Activated CD8-positive, alpha-beta T cell treated with anti-CD3 and anti-CD28 coated beads for 36 hours (primary cell): Measurements from ENCODE around the gene TM4SF18. TPM values are rescaled to one million over a fixed set of nuclear protein-coding genes. Genes with fewer than 3 reads are reported as not detected.

Source experiments
- ATAC-seq: fragments of 200-7000 bp; cut with Tn5 transposase; one replicate; pipeline ENCODE4 v1.10.0; 2021; ENCODE audit warnings: mild to moderate bottlenecking, moderate library complexity
- CTCF ChIA-PET: fragments of 350-600 bp; sonication (Branson Sonifier 250); formaldehyde crosslinking; loops from one replicate; lab custom pipeline; 2021; ENCODE audit warnings: antibody characterized with exemption; lab: Charles Lee
- POLR2A ChIA-PET: fragments of 350-600 bp; sonication (Branson Sonifier 250); formaldehyde crosslinking; loops from one replicate; lab custom pipeline; 2021; ENCODE audit warnings: antibody characterized with exemption; lab: Charles Lee
- DNase-seq: peaks from one replicate; pipeline ENCODE4 v3.0.0-alpha.2; 2020
- H3K27ac Mint-ChIP-seq: one replicate; pipeline ENCODE4 v1.8.0; 2021; ENCODE audit warnings: mild to moderate bottlenecking, mixed read lengths
- H3K27me3 Mint-ChIP-seq: one replicate; pipeline ENCODE4 v1.8.0; 2021; ENCODE audit warnings: mixed read lengths
- H3K36me3 Mint-ChIP-seq: one replicate; pipeline ENCODE4 v1.8.0; 2021; ENCODE audit warnings: low read depth, mixed read lengths
- H3K4me1 Mint-ChIP-seq: one replicate; pipeline ENCODE4 v1.8.0; 2021; ENCODE audit warnings: low read depth, mixed read lengths
- H3K4me3 Mint-ChIP-seq: one replicate; pipeline ENCODE4 v1.8.0; 2021; ENCODE audit warnings: mild to moderate bottlenecking, moderate library complexity, mixed read lengths
- H3K9me3 Mint-ChIP-seq: one replicate; pipeline ENCODE4 v1.8.0; 2021; ENCODE audit warnings: mixed read lengths
- intact Hi-C: fragments of 100-400 bp; cut with micrococcal nuclease; formaldehyde crosslinking; loops from one replicate; pipeline ENCODE4 v1.10.0; 2022
- total RNA-seq, 2 experiments: library from RNA; stranded (reverse); gene quantifications; one replicate each; pipeline ENCODE4 v1.2.3, GENCODE V29; 2021
- TF ChIP-seq, protein P1 (sequence below): fragments of 200-600 bp; IDR thresholded peaks from one replicate; pipeline ENCODE4 v1.8.0; 2022; ENCODE audit warnings: antibody characterized with exemption, mild to moderate bottlenecking

TM4SF18 gene
- total RNA-seq, 2 experiments from 2014 or later, result not detected

DNA sequence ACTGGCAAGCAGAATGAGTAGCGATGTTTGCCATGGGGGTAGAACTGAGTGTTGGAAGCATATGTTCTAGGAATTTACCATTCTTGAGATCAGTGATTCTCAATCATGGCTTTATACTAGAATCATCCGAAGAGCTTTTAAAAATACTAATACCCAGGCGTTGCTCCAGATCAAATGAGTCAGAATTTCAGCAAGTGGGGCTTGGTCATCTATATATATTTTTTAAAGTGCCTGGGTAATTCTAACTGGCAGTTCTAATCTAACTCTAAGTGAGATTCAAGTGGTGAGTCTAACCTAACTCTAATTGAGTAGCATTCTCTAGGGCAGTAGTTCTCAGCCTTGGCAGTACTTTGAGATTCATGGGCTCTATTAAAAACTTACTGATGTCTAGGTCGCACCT lies 23.2 kb upstream of the TM4SF18 start:
- no peak for ATAC-seq
- ChIA-PET POLR2A (no interaction called here), CTCF (no interaction called here)
- Mint-ChIP-seq H3K36me3 (no peaks in the 10 kb centered on the region), H3K4me1 (no peaks in the 10 kb centered on the region), H3K9me3 (no peaks in the 10 kb centered on the region), H3K27ac (no peak overlapping the region), H3K27me3 (peaks cover 5% of the 10 kb centered on the region), H3K4me3 (no peak overlapping the region)
- no peak for DNase-seq
- TF ChIP-seq, protein P1, sequence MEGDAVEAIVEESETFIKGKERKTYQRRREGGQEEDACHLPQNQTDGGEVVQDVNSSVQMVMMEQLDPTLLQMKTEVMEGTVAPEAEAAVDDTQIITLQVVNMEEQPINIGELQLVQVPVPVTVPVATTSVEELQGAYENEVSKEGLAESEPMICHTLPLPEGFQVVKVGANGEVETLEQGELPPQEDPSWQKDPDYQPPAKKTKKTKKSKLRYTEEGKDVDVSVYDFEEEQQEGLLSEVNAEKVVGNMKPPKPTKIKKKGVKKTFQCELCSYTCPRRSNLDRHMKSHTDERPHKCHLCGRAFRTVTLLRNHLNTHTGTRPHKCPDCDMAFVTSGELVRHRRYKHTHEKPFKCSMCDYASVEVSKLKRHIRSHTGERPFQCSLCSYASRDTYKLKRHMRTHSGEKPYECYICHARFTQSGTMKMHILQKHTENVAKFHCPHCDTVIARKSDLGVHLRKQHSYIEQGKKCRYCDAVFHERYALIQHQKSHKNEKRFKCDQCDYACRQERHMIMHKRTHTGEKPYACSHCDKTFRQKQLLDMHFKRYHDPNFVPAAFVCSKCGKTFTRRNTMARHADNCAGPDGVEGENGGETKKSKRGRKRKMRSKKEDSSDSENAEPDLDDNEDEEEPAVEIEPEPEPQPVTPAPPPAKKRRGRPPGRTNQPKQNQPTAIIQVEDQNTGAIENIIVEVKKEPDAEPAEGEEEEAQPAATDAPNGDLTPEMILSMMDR, result no peak
- intact Hi-C loops, result no loop called here

DNA sequence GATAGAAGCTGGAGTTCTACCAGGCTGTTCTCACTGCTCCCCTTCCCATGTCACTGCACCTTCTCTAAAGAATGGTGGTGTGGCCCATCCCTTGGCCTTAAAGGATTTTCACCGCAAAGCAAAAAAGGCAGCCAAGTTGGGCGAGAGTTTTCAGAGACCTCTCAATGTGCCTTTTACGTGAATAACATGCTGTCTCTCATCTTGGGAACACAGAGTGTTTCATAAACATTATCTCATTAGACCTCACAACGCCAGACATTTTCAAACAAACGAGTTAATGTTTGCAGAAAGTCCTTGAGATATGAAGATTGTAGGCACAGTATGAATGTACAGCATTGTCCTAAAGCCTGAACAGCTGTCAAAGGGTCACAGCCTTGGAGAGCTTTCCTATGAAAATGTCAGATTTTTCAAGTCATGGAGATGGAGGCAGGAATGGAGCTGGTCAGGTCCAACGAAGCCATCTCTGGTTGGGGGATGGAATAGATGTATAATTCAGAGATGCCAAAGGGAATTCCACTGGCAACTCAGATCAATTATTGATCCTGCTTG lies 22.7 kb upstream of the TM4SF18 start:
- ATAC-seq (no peak), DNase-seq (no peak)
- ChIA-PET CTCF (interaction anchor here (0.6 kb wide), 1 partner anchor 870 kb away, joined by 3 read pairs; no protein-coding TSS in a partner anchor), POLR2A (no interaction called here)
- TF ChIP-seq, protein P1, result no peak
- no peak overlapping the region for H3K4me3 Mint-ChIP-seq
- intact Hi-C loops, result no loop called here
- H3K4me1 Mint-ChIP-seq, result no peaks in the 10 kb centered on the region
- H3K27me3 Mint-ChIP-seq, result peaks cover 5% of the 10 kb centered on the region
- no peaks in the 10 kb centered on the region for H3K36me3 Mint-ChIP-seq
- H3K27ac Mint-ChIP-seq, result no peak overlapping the region
- no peaks in the 10 kb centered on the region for H3K9me3 Mint-ChIP-seq

DNA sequence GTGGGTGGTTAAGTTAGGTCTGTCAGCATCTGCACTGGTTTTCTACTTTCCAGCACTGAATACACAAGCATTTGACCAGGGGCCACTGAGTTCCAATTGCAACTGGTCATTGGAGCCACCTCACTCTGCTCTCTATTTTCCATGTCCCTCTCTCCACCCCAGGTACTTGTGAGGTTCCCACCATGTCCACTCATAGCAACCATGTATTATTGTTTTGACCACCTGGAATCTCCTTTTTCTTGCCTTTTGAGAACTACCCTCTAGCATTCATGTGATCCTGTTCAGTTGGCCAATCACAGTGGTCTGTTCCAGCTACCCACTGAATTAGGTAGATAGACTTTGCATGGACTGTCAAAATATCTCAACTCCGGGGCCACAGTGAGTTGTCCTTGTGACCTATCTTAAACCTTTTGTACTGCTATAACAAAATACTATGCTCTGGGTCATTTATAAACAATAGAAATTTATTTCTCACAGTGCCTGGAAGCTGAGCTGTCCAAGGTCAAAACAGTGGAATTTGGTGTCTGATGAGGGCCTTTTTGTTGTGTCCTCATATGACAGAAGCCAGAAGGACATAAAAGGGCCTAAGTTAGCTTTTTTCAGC lies 20.2 kb upstream of the TM4SF18 start:
- TF ChIP-seq, protein P1, result no peak
- H3K36me3 Mint-ChIP-seq, result no peaks in the 10 kb centered on the region
- DNase-seq (no peak), ATAC-seq (no peak)
- no peak overlapping the region for H3K27ac Mint-ChIP-seq
- H3K4me3 Mint-ChIP-seq, result no peak overlapping the region
- POLR2A ChIA-PET, result no interaction called here
- CTCF ChIA-PET, result interaction anchor here (1.0 to 2.0 kb wide), 4 partner anchors 9 to 62 kb away, joined by 3 to 6 read pairs (median 4); no protein-coding TSS in a partner anchor
- peaks cover 8% of the 10 kb centered on the region for H3K27me3 Mint-ChIP-seq
- H3K4me1 Mint-ChIP-seq, result no peaks in the 10 kb centered on the region
- H3K9me3 Mint-ChIP-seq, result no peaks in the 10 kb centered on the region
- intact Hi-C loops, result loop anchor here (5.0 kb wide), 1 partner anchor 129 kb away; no protein-coding TSS in a partner anchor

DNA sequence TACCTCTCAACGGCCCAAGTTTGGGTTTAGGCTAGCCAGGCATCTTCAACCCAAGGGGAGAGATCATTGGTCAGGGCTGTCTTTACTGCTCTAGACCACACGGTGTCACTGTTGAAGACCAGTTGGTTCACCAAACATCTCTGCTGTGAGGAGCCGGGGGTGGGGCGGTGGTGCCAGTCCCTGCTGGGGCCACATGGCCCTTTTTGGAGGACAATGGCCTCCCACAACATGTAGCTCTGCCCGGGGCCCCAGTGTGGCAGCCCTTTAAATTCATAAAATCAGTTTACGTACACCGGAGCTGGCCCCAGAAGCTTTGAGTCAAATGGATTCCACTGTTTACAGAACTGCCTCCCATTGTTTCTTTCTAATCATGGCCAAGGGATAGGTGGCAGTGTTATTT lies 19.1 kb upstream of the TM4SF18 start:
- H3K9me3 Mint-ChIP-seq, result no peaks in the 10 kb centered on the region
- TF ChIP-seq, protein P1, result peak; percentile 69
- intact Hi-C loops, result loop anchor here (5.0 kb wide), 1 partner anchor 130 kb away; no protein-coding TSS in a partner anchor
- no peaks in the 10 kb centered on the region for H3K36me3 Mint-ChIP-seq
- H3K27me3 Mint-ChIP-seq, result peaks cover 11% of the 10 kb centered on the region
- DNase-seq, result peak; percentile 36
- H3K27ac Mint-ChIP-seq, result no peak overlapping the region
- ChIA-PET CTCF (interaction anchor here (0.6 to 2.0 kb wide), 5 partner anchors 8 to 222 kb away, joined by 3 to 6 read pairs (median 3); no protein-coding TSS in a partner anchor), POLR2A (no interaction called here)
- ATAC-seq, result peak; percentile 80
- no peak overlapping the region for H3K4me3 Mint-ChIP-seq
- H3K4me1 Mint-ChIP-seq, result no peaks in the 10 kb centered on the region

DNA sequence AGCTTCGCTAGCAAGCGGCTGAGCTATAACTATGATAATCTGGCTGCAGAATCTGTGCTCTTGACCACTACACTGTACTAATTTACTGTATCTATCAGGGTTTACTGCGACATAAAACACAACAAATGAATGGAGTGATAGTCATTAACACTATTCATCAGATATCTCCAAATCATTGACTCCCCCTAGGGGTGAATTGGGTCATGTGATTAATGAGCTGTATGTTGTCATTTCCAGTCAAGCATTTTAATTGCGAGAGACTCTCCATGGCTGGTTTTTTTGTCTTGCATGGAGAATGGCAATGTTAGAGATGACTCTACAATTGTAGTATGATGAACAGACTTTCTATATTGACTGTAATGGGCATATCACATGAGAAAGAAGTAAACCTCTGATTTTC lies 10.5 kb upstream of the TM4SF18 start:
- Mint-ChIP-seq H3K36me3 (no peaks in the 10 kb centered on the region), H3K9me3 (no peaks in the 10 kb centered on the region), H3K27me3 (peaks cover 22% of the 10 kb centered on the region), H3K4me3 (no peak overlapping the region), H3K27ac (no peak overlapping the region), H3K4me1 (no peaks in the 10 kb centered on the region)
- ChIA-PET POLR2A (no interaction called here), CTCF (interaction anchor here (0.8 to 1.9 kb wide), 4 partner anchors 9 to 224 kb away, joined by 3 to 6 read pairs (median 4); no protein-coding TSS in a partner anchor)
- TF ChIP-seq, protein P1, result no peak
- intact Hi-C loops, result no loop called here
- DNase-seq (no peak), ATAC-seq (no peak)
